Ishikawa (cell line): ENCODE results near the gene PTN.

Experiments
- CEBPB ChIP-seq: IDR thresholded peaks from 2 replicates; pipeline ENCODE4 v1.6.1; 2012
- CREB1 ChIP-seq: IDR thresholded peaks from 2 replicates; pipeline ENCODE4 v1.6.1; 2012; ENCODE audit warnings: low read depth
- EGR1 ChIP-seq: IDR thresholded peaks from 2 replicates; pipeline ENCODE4 v1.6.1; 2012
- EP300 ChIP-seq: IDR thresholded peaks from 2 replicates; pipeline ENCODE4 v1.6.1; 2012; ENCODE audit warnings: borderline replicate concordance
- FOXM1 ChIP-seq: IDR thresholded peaks from 2 replicates; pipeline ENCODE4 v1.6.1; 2012; ENCODE audit warnings: low read depth, borderline replicate concordance
- MAX ChIP-seq: IDR thresholded peaks from 2 replicates; pipeline ENCODE4 v1.6.1; 2012
- NFIC ChIP-seq: IDR thresholded peaks from 2 replicates; pipeline ENCODE4 v1.6.1; 2012
- RAD21 ChIP-seq: IDR thresholded peaks from 2 replicates; pipeline ENCODE4 v1.6.1; 2012; ENCODE audit warnings: low read depth
- REST ChIP-seq: IDR thresholded peaks from 2 replicates; pipeline ENCODE4 v1.6.1; 2012; ENCODE audit warnings: low read depth, mild to moderate bottlenecking
- TAF1 ChIP-seq: IDR thresholded peaks from 2 replicates; pipeline ENCODE4 v1.6.1; 2012; ENCODE audit warnings: low read depth, mild to moderate bottlenecking
- TCF12 ChIP-seq: IDR thresholded peaks from 2 replicates; pipeline ENCODE4 v1.6.1; 2012; ENCODE audit warnings: low read depth
- TEAD4 ChIP-seq: IDR thresholded peaks from 2 replicates; pipeline ENCODE4 v1.6.1; 2012
- USF1 ChIP-seq: IDR thresholded peaks from 2 replicates; pipeline ENCODE4 v1.6.1; 2012
- YY1 ChIP-seq: IDR thresholded peaks from 2 replicates; pipeline ENCODE4 v1.6.1; 2012; ENCODE audit warnings: low read depth
- ZBTB7A ChIP-seq: IDR thresholded peaks from 2 replicates; pipeline ENCODE4 v1.6.1; 2012; ENCODE audit warnings: low read depth

The PTN gene

GRCh38 chr7:137262599-137262998, 80.9 kb downstream of the PTN start:
- TF ChIP-seq MAX (no peak), RAD21 (no peak), USF1 (no peak), CREB1 (no peak), EGR1 (no peak), FOXM1 (no peak), ZBTB7A (no peak), EP300 (no peak), TAF1 (no peak)

GRCh38 chr7:137258552-137258951, 85.0 kb downstream of the PTN start:
- TF ChIP-seq CEBPB (no peak), TEAD4 (no peak), EGR1 (no peak), ZBTB7A (no peak), TCF12 (no peak)

- no peak for TF ChIP-seq REST
- no peak for TF ChIP-seq FOXM1
- no peak for TF ChIP-seq EP300
These were observed 88.8 kb downstream of the PTN start for GRCh38 chr7:137254766-137255165.

GRCh38 chr7:137245890-137246289, 97.6 kb downstream of the PTN start:
- no peak for TF ChIP-seq NFIC
- no peak for TF ChIP-seq EGR1
- TF ChIP-seq MAX = no peak
- TF ChIP-seq ZBTB7A = no peak
- TF ChIP-seq RAD21 = no peak
- no peak for TF ChIP-seq USF1
- no peak for TF ChIP-seq REST
- TF ChIP-seq CEBPB = no peak
- no peak for TF ChIP-seq TAF1
- TF ChIP-seq FOXM1 = no peak
- no peak for TF ChIP-seq EP300
- TF ChIP-seq CREB1 = no peak
- TF ChIP-seq YY1 = no peak
- no peak for TF ChIP-seq TCF12
- no peak for TF ChIP-seq TEAD4

- no peak for TF ChIP-seq YY1
- TF ChIP-seq EP300 = no peak
- no peak for TF ChIP-seq TAF1
- TF ChIP-seq USF1 = no peak
- TF ChIP-seq NFIC = no peak
- no peak for TF ChIP-seq EGR1
- TF ChIP-seq CEBPB = no peak
- TF ChIP-seq ZBTB7A = no peak
- TF ChIP-seq FOXM1 = no peak
- no peak for TF ChIP-seq REST
- TF ChIP-seq TCF12 = no peak
- TF ChIP-seq MAX = no peak
- no peak for TF ChIP-seq RAD21
- no peak for TF ChIP-seq CREB1
These were observed 98.3 kb downstream of the PTN start for GRCh38 chr7:137245186-137245585.
